ENCODE data around the gene TTLL11. TPM values are rescaled to one million over a fixed set of nuclear protein-coding genes. Genes with fewer than 3 reads are reported as not detected.

The TTLL11 gene
- total RNA-seq, 1 donor, result 7.3 TPM

DNA sequence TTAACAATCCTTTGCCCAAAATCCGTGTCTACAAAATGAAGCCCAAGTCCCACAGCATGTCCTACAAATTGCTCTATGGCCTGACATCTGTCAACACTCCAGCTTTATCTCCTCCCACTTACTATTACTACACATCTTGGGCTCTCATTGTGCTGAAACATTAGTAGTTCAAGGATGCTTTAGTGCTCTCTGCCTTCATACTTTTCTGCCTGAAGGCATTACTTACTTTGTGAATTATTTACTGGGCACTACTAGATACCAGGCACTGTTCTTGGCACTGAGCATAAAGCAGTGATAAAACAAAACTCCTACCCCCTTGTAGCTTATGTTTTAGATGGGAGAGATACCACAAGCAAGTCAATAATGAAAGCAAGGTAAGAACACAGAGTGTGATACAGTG is 113.4 kb downstream of the TTLL11 start:
- TF ChIP-seq, protein P1, sequence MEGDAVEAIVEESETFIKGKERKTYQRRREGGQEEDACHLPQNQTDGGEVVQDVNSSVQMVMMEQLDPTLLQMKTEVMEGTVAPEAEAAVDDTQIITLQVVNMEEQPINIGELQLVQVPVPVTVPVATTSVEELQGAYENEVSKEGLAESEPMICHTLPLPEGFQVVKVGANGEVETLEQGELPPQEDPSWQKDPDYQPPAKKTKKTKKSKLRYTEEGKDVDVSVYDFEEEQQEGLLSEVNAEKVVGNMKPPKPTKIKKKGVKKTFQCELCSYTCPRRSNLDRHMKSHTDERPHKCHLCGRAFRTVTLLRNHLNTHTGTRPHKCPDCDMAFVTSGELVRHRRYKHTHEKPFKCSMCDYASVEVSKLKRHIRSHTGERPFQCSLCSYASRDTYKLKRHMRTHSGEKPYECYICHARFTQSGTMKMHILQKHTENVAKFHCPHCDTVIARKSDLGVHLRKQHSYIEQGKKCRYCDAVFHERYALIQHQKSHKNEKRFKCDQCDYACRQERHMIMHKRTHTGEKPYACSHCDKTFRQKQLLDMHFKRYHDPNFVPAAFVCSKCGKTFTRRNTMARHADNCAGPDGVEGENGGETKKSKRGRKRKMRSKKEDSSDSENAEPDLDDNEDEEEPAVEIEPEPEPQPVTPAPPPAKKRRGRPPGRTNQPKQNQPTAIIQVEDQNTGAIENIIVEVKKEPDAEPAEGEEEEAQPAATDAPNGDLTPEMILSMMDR (IDR thresholded peaks at IDR 0.05; ENCODE audit: insufficient read depth, low read length), result no peak
- no peak overlapping the region for H3K4me3 ChIP-seq (ENCODE audit: low read depth, low read length)
- no peak for DNase-seq (ENCODE audit: low read depth)

DNA sequence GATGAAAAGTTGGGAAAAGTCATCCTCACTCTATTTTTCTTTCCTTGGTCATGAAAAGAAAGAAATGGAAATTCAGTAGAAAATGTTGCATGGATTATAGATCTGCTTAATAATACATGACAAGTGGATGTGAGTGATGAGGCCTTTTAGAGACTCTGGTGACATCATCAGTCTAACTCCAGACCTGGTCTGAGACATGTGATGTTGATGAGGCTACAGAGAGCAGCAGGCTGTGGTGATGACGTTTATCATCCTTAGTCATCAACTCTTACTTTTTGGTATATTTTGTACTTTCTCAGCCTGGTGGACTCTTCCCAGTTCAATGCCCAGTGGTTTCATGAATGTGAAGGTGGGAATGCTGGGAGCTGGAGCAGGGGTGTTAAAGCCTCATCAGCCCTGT is 116.4 kb downstream of the TTLL11 start:
- no peak overlapping the region for H3K4me3 ChIP-seq (ENCODE audit: low read depth, low read length)
- TF ChIP-seq, protein P1 (IDR thresholded peaks at IDR 0.05; ENCODE audit: insufficient read depth, low read length), result no peak
- DNase-seq (ENCODE audit: low read depth), result peak; percentile 71

DNA sequence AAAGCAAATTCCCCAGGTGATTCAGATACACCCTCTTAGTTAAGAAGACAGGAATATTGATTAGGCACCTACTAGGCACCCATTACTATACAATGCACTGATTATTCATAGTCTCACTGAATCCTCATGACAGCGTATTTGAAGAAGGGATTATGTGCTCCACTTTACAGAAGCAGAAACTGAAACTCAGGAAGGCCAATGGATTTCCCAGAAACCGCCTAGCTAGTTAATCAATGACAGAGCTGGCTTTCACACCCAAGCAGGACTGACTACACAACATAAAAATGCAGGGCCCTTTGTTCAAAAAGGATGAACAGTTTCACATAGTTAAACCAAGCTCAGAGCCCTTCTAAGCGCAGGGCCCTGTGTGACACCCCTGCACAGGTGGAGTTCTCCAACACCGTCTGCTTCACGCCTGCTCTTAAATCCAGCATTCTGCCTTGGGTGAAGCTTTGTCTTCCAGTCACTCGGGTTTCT is 117.3 kb downstream of the TTLL11 start:
- no peak for DNase-seq (ENCODE audit: low read depth)

DNA sequence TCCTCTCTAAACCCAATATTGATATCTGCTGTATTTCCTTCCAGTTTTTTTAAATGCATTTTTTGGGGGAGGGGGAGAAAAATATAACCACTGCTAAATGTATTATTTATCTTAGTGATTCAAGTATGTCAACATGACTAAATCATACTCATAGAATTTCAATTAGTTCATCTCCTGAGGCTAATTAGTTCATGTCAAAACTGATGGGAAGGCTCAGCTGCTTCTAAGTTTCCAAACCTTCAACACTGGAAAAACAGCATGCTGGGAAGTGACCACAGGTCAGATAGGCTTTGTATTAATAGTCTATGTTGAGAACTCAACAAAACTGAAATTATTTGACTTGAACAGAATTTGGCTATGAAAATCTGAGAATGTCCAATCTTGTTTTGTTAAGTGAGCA is 118.7 kb downstream of the TTLL11 start:
- TF ChIP-seq, protein P1 (IDR thresholded peaks at IDR 0.05; ENCODE audit: insufficient read depth, low read length), result no peak
- H3K4me3 ChIP-seq (ENCODE audit: low read depth, low read length), result no peak overlapping the region
- no peak for DNase-seq (ENCODE audit: low read depth)

More for the DNA sequence above, 117.3 kb downstream of the TTLL11 start:
- no peak overlapping the region for H3K4me3 ChIP-seq (ENCODE audit: low read depth, low read length)
- TF ChIP-seq, protein P1 (IDR thresholded peaks at IDR 0.05; ENCODE audit: insufficient read depth, low read length), result no peak

DNA sequence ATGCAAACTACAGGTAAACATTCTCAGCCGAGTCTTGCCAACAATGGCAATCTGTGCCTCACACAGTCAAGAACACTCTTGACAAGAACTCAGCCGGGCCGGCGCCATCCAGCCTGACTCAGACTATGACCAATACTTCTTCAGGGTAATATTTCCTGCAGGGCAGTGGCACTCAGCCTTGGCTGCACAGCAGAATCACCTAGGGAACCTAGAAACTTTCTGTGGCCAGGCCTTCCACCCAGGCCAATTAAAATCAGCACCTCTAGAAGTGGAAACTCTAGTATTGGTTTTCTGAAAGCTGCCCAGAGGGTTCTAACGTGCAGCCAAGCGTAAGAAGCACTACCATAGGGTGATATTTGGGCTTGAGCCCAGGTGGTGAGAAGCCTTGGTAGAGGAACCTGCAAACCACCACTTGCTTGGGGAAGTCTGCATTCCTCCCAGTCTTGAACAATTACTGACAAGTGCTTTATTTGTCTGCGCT is 120.6 kb downstream of the TTLL11 start:
- TF ChIP-seq, protein P1 (IDR thresholded peaks at IDR 0.05; ENCODE audit: insufficient read depth, low read length), result no peak
- no peak overlapping the region for H3K4me3 ChIP-seq (ENCODE audit: low read depth, low read length)
- DNase-seq (ENCODE audit: low read depth), result peak; percentile 54

DNA sequence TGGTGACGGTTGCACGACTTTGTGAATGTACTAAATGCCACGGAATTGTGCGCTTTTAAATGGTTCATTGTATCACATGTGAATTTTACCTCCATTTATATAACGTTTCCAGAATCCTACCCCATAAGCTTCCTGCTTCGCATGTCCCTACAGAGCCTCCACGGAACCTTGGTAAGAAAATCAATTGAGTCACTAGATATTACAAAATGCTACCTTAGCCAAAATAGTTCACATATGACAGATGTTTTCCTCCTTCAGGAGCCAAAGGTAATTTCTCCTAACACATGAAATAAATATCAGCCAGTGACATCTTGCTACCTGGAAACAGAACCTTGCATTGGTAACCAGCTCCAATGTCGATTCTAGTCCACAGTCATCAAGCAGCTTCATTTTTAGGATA is 125.1 kb downstream of the TTLL11 start:
- TF ChIP-seq, protein P1 (IDR thresholded peaks at IDR 0.05; ENCODE audit: insufficient read depth, low read length), result no peak
- H3K4me3 ChIP-seq (ENCODE audit: low read depth, low read length), result no peak overlapping the region
- DNase-seq (ENCODE audit: low read depth), result no peak

DNA sequence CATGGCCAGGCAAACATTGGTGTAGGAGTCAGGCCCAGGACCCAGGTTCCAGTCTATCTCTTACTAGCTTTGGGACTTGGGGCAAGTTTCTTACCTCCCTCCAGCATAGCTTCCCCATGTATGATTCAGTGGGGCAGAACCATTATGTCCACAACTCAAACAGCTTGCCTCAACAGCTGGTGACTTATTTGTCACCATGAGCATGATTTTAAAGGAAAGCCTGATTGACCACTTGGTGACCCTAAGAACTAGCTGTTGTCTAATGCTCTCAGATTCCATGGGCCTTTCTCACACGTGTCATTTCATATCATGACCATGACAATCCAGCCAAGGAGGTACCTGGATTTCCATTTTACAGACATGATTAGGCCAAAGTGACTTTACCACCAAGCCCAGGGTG is 126.4 kb downstream of the TTLL11 start:
- no peak overlapping the region for H3K4me3 ChIP-seq (ENCODE audit: low read depth, low read length)
- TF ChIP-seq, protein P1 (IDR thresholded peaks at IDR 0.05; ENCODE audit: insufficient read depth, low read length), result no peak
- DNase-seq (ENCODE audit: low read depth), result no peak
